HG02938 (cell line): Measurements from ENCODE around the gene KPNA6.
"Not testable (repeated sequence)": the region's sequence is repeated elsewhere in the genome, so short reads cannot be mapped to it uniquely, and the experiment has no call there.

ENCODE experiments used
- ATAC-seq: cut with Tn5 transposase; IDR thresholded peaks from one replicate; pipeline ENCODE4 v1.9.1; 2021; ENCODE audit warnings: mild to moderate bottlenecking, moderate library complexity; ENCODE audit not compliant: unreplicated experiment

KPNA6 gene

DNA sequence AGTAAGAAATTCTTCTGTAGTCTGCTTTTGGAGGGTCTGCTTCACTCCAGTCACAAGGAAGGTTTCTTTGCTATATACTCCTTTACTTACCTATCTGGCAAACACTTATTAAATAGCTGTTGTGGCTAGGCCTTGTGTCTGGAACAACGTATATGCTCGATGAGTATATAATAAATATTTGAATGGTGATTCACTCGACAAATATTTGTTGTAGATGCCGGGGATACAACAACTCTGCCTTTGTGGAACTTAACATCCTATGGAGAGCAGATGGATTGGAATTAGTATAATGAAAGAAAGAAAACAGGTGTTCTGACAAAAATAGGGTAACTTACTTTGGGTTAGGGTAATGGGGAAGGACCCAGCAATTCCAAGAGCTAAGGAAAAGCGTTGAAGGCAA, 31.1 kb downstream of the KPNA6 start:
- ATAC-seq, result no peak

DNA sequence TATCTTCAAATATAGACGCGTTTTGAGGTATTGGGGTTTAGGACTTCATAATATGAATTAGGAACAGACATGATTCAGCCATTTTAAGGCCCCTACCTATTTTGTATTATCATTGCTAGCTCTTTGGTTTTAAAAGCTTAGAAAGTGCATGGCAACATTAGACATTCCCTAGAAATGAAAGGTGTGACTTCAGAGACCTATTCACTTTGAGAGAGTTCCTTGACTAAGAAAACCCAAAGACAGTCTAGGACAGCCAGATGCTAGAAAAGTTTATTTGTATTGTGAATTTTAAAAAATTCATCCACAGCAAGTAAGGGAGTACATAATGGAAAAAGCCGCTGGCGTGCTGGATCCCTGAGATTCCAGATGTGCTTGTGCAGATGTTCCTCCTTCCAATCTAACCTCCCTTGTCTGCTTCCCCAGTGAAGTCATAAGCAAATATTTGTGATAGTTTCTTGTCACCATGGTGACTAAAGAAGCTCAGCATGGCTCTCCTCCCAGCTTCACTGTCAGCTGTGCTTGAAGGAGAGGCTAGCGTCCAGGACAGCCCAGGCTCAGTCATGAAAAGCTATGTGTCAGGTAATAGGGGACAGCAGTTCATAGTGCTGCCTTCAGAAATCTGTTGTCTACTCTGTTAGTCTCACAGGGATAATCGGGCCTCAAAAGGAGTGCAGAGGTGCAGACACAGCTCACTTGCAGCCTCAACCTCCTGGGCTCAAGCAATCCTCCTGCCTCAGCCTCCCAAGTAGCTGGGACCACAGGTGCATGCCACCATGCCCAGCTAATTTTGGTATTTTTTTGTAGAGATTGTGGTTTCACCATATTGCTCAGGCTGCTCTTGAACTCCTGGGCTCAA, 34.8 kb downstream of the KPNA6 start:
- ATAC-seq, result no peak

DNA sequence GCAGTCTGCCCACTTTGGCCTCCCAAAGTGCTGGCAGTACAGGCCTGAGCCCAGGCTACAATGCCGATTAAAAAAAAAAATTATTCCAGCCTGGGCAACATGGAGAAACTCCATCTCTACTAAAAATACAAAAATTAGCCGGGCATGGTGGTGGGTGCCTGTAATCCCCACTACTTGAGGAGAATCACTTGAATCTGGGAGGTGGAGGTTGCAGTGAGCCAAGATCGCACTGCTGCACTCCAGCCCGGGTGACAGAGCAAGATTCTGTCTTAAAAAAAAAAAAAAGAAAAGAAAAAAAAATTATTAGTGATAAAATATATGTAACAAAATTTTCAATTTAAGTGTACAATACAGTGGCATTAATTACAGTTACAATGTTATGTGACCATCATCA, 35.4 kb downstream of the KPNA6 start:
- ATAC-seq, result not testable (repeated sequence)

DNA sequence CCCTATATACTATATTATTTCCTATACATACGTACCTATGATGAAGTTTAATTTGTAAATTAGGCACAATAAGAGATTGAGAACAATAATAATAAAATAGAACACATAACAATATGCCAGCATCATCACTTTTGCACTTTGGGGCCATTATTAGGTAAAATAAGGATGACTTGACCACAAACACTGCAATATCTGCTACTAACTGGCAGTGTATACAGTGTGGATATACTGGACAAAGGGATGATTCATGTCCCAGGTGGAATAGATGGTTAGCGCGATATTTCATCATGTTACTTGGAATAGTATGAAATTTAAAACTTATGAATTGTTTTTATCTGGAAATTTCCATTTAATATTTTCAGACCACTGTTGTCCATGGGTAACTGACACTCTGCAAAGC, 36.2 kb downstream of the KPNA6 start:
- no peak for ATAC-seq

DNA sequence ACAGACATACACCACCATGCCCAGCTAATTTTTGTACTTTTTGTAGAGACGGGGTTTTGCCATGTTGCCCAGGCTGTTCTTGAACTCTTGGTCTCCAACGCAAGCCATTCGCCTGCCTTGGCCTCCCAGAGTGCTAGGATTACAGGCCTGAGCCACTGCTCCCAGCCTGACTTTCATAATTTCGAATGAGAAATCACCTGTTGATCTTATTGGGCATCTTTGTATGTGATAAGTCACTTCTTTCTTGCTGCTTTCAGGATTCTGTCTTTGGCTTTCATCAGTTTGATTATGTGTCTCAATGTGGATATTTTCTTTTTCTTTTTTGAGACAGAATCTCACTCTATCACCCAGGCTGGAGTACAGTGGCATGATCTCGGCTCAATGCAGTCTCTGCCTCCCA, 39.9 kb downstream of the KPNA6 start:
- ATAC-seq, result not testable (repeated sequence)

DNA sequence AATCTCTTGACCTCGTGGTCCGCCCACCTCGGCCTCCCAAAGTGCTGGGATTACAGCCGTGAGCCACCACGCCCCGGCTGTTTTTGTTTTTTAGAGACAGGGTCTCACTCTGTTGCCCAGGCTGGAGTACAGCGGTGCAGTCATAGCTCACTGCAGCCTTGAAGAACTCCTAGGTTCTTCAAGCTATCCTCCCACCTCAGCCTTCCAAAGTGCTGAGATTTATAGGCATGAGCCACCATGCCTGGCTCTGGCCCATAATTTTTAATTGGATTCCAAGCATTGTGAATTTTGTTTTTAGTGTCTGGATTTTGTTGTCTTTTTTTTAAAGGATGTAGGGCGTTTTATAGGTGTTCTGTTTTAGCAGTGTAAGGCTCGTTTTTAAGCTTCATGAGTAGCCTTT, 43.0 kb downstream of the KPNA6 start:
- ATAC-seq, result no peak

DNA sequence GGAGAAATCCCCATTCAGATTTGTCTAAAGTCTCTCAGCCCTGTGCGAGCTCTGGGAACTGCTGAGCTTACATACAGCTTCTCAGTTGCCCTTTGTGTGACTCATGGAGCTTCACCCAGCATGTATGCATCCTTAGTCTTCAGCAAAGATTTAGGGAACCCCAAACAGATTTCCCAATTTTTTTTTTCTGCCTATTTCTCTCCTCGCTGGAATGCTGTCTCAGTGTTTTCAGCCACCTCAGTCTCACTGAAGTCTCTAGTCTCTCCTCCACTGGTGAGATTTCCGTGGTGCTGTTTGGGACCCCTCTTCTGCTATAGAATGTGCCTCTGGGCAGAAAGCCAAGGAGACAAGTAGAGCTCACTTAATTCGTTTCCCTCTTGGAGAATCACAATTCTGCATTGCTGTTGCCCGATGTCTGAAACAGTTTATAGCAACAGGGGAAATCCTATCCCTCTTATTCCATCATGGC, 43.5 kb downstream of the KPNA6 start:
- ATAC-seq, result no peak

DNA sequence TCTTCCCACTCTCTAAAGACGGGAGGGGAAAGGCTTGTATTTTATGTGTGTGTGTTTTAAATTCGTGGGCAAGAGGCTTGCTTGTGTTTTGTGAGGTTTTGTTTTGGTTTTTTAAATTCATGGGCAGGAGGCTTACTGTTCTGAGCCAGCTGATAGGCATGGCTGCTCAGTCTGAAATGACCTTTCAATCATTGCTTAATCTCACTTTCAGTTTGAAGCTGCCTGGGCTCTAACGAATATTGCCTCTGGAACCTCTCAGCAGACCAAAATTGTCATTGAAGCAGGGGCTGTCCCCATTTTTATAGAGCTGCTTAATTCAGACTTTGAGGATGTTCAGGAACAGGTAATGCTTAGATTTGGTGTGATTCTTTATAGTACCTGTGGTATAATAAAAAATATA, 51.3 kb downstream of the KPNA6 start:
- no peak for ATAC-seq

DNA sequence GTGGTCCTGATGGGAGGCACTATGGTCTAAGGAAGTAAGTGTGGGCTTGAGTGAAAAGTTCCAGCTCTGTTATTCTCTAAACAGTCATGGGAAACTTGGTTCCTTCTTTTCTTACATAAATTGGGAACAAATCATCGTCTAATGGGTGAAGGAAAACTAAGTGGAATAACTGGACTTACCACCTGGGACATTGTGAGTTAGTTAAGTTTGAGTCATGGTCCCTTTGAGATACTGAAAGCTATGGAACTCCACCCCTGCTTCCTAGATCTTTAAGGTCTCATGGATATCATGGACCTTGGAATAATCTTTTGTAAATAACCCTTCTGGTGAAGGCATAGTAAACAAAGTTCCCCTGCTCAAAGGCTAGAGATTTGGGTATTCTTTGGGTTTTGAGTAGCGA, 55.5 kb downstream of the KPNA6 start:
- ATAC-seq, result no peak

DNA sequence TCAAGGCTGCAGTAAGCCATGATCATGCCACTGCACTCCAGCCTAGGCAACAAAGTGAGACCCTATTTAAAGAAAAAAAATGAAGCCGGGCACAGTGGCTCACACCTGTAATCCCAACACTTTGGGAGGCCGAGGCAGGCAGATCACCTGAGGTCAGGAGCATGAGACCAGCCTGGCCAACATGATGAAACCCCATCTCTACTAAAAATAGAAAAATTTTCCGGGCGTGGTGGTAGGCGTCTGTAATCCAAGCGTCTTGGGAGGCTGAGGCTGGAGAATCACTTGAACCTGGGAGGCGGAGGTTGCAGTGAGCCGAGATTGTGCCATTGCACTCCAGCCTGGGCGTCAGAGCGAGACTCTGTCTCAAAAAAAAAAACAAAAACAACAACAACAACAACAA, 57.8 kb downstream of the KPNA6 start:
- ATAC-seq, result not testable (repeated sequence)

DNA sequence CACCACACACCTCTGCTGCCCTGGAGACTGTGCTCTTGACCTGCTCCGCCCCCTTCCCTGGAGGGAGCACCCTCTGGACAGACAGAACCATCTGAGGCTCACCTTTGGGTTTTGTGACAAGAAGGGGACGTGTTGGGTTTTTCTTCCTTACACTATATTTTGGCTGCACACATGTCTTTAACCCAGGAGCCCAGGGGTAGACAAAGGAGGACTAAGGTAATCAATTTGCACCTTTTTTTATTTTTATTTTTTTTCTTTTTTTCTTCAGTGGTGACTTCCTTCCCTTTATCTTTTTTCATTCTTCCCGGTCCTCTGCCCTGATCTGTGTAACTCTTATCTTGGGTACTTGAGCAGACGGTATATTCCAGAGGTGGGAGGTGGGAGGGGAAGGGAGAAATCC, 63.1 kb downstream of the KPNA6 start:
- no peak for ATAC-seq

DNA sequence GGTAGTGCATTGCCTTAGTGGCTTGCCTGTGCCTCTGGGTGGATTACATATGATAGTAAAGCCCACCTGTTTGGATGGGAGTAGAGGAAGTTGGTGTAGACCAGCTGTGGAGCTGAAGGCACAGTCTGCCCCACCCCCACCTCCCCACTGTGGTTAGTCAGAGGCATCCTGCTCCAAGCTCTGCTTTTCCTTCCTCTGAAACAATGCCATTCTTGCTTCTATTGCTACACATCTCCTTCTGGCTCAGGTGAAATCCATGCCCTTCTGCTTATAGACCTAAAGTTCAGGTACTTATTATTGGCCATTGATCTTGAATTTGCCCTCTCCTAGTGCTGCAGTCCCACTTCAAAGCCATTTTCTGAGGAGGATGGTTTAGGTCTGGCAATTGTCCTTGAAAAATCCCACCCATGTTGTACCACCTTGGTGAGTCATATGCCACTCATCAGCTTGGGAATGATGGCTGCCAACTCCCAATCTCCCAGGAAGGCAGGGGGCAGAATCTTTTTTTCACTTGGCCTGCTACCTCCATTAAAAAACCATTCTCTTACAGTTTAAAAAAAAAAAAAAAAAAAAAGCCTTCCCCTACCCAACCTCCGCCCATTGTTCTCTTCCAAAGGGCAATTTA, 64.9 kb downstream of the KPNA6 start:
- ATAC-seq, result no peak

DNA sequence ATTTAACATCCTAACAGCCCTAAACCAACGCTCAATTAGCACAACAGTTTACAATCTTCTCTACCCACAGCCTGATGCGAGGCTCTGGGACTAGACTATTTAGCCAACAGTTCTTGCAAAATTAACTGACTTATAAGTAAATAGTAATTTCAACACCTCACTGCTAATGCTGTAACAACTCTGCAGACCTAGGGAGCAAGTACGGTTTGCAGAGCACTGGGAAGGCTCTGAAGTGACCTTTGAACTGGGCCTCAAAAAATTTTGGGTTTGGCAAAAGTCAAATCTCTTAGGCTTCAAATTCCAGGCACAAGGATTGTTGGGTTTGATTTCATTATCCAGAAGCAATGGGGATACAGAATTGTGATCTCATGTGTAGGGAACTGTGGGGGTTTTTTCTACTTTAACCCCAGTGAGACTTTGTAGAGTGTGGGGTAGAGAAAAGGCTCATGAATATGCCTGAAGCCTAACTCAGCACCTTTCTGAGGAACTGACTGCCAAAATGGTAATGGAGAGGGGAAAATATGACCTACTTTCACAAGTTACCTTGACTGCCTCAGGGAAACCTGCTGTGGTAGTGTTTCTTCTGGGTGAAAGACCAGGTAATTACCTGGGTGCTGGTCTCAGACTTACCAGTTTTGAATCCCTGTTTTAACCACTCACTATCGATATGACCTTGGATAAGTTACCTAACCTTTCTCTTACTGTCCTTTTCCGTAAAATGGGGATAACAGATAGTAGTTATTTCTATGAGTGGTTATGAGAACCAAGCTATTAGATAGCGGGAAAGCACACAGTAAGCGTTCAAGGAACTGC, 70.7 kb downstream of the KPNA6 start:
- no peak for ATAC-seq

DNA sequence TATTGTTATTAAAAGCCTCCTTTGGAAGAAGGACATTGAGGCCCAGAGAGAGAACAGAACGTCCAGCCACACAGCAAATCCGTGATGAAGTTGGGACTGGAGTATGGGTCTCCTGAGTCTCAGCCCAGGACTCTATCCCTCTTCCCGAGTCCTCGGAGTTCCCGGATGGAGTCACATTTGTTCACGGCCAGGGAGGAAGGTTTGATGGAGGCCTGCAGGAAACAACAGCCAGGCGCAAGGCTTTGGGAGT, 71.3 kb downstream of the KPNA6 start:
- ATAC-seq, result no peak

DNA sequence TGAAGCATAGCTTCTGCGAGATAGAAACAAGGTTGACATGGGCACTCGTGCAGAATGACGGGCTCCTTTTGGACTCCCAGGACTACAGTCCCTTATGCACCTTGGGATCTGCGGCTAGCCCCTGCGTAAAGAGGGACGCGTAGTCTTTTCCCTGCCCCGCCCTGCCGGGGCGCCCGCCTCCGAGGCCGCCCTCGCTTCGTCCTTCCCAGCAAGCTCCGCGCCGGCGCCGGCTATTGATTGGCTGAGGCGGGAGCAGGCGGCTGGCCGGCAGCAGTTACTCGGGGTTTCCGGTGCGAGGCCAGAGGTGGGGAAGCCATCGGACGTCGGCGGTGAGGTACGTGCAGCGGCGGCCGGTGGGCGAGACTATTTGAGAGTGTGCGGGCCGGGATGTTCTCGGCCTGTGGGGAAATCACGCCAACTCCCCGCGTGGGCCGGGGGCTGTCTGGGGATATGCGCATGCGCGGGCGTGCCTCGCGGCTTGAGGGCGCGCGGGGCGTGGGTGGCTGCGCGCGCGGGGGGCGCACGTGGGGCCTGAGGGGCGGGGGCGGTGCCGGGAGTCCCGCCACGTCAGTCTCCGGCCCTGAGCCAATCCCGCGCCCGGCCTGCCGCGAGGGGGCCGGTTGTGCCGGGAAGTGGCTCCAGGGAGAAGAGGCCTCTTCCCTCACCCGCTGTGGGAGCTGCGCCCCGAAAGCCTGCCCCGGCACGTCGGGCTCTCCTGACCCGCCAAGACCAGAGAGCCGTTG, 71.8 kb downstream of the KPNA6 start, which contains the start of gene TXLNA:
TSS of gene TXLNA (plus strand) at position 233 of the 743 bp plus-strand sequence. CDS start 671 bp downstream, outside the sequence.
- ATAC-seq, result peak; percentile 80

DNA sequence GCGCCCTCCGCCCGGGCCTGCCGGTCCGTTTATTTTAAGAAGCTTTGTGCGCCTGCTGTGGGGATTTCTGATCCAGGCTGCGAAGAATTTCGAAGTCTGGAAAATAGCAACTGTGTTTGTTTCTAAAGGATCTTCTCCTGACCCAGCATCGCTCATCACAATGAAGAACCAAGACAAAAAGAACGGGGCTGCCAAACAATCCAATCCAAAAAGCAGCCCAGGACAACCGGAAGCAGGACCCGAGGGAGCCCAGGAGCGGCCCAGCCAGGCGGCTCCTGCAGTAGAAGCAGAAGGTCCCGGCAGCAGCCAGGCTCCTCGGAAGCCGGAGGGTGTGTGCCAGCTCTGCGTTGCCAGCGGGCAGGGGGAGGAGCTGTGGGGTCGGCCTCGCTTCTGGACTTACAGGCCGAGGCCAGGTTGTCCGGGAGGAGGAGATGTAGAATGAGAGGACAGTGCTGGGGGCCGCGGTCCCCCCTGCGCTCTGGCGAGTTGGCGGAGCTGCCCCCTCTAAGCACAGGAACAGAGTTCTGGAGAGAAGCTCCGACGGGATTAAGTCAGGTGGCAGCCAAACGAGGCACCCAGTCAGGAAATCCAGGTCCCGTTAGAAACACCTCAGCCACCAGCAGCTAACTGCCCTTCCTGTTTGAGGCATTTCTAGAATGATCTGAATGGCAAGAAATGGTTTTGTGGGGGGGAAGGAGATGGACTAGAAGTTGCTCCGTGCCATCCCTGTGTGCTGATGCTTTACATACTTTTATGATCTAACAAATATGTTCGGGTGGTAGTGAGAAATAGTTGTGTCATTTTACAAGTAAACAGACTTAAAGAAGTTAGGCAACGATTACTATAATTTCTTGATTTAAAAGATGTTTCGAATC, 72.6 kb downstream of the KPNA6 start:
- ATAC-seq, result no peak

DNA sequence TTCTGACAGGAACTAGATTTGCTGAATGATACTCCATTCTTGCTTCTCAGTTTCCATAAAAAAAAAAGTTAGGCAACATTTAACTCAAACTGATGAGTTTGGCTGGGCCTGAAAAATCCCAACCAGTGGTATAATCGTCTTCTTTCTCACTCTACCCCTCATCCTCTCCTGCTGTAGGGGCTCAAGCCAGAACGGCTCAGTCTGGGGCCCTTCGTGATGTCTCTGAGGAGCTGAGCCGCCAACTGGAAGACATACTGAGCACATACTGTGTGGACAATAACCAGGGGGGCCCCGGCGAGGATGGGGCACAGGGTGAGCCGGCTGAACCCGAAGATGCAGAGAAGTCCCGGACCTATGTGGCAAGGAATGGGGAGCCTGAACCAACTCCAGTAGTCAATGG, 73.2 kb downstream of the KPNA6 start:
- ATAC-seq, result no peak

DNA sequence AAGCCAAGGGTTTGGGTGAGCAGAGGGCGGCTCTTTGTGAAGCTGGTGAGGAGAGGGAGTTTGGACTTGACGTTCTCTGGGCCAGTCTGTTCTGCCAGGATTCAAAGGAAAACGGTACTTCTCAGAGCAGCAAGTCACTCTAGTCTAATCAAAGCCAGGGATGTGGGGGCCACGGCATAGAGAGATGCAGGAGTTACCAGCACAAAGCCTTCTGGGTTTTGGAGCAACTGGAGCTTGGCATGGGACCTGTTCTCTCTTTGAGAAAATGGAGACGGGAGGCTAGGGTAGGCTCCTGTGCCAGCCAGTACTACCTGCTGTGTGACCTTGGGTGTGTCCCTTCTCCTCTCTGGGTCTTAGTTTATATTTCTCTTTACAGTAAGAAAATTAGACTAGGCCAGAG, 73.7 kb downstream of the KPNA6 start:
- no peak for ATAC-seq

DNA sequence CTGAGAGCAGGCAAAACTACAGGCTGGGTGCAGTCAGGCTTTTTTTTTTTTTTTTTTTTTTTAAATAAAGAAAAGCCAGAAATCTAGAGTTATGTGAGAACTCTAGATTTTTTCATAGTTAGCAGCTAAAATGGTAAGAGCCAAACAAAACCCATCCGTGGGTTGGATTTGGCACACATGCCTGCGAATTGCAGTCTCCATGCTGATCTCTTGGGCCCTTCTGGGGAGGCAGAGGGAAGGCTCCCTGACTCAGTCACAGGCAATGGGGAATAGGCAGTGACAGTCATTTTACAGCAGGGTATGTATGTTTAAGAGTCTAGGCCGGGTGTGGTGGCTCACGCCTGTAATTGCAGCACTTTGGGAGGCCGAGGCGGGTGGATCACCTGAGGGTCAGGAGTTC, 74.2 kb downstream of the KPNA6 start:
- no peak for ATAC-seq

DNA sequence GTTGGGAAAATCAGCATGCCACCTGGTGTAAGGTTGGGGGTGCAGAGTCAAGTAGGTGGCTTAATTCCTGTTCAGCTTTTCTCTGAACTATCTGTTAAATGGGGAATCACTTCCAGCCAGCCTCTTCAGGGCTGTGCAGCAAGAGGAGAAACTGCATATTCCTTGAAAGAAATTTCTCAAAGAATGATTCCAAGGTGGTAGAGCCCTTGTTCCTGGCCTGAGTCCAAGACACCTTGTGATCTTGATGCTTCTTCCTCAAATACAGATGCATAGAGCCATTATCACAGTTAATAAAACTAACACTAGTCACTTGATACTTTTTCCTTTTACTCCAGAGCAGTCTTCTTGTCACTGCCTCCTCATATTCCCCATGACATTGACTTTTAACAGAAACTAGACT, 76.8 kb downstream of the KPNA6 start:
- no peak for ATAC-seq
